Breast epithelium (tissue), 4 donors: ENCODE results near the gene MYH9. TPM values are rescaled to one million over a fixed set of nuclear protein-coding genes. Genes with fewer than 3 reads are reported as not detected.

Source experiments
- DNase-seq, 2 donors: peaks; one replicate each; pipeline ENCODE4 v3.0.0-alpha.2; 2019; ENCODE audit warnings: low spot score in 2 of 2
- H3K27ac ChIP-seq, 2 donors: fragments of 200-600 bp; sonication (generic) in 1 of 2; one replicate each; pipeline ENCODE4 v1.5.1; 2016 to 2019; ENCODE audit warnings: mild to moderate bottlenecking in 1 of 2
- H3K27me3 ChIP-seq, 2 donors: fragments of 200-600 bp; sonication (generic) in 1 of 2; one replicate each; pipeline versions ENCODE4 v1.5.1 to v1.6.0; 2017 to 2019; ENCODE audit warnings: control low read depth in 1 of 2, mild to moderate bottlenecking in 1 of 2
- H3K36me3 ChIP-seq: fragments of 200-600 bp; one replicate; pipeline ENCODE4 v1.5.1; 2019
- H3K4me1 ChIP-seq, 2 donors: fragments of 200-600 bp; sonication (generic); one replicate each; pipeline ENCODE4 v1.5.1; 2016 to 2019; ENCODE audit warnings: control low read depth in 1 of 2
- H3K4me3 ChIP-seq, 3 donors: fragments of 200-600 bp; sonication (generic); 1 replicate in 2 of 3; 2 replicates in 1 of 3; pipeline ENCODE4 v1.5.1; 2016 to 2019; ENCODE audit warnings: mild to moderate bottlenecking in 3 of 3, moderate library complexity in 2 of 3
- H3K9me3 ChIP-seq, 2 donors: fragments of 200-600 bp; sonication (generic) in 1 of 2; one replicate each; pipeline ENCODE4 v1.5.1; 2016 to 2019; ENCODE audit warnings: control low read depth in 1 of 2
- CTCF ChIP-seq, 3 donors: fragments of 450-650 bp; IDR thresholded peaks; one replicate each; pipeline ENCODE4 v1.5.1; 2016 to 2017; ENCODE audit warnings: antibody characterized with exemption in 3 of 3, mild to moderate bottlenecking in 3 of 3, moderate library complexity in 3 of 3
- POLR2A ChIP-seq: fragments of 450-650 bp; IDR thresholded peaks from one replicate; pipeline ENCODE4 v1.6.1; 2016; ENCODE audit warnings: antibody characterized with exemption, mild to moderate bottlenecking, moderate library complexity
- POLR2AphosphoS5 ChIP-seq, 3 donors: sonication (generic); formaldehyde crosslinking; IDR thresholded peaks; one replicate each; pipeline ENCODE4 v1.6.1; 2017; ENCODE audit warnings: antibody characterized with exemption in 3 of 3
- intact Hi-C: fragments of 100-400 bp; cut with DNase I; formaldehyde crosslinking; loops from one replicate; pipeline ENCODE4 v1.15.1; 2023; ENCODE audit warnings: low total_unique reads
- total RNA-seq, 3 donors: library from RNA; depleted of rRNA; stranded (reverse); fragments of >200 nt; gene quantifications; one replicate each; pipeline ENCODE4 v1.1.0, GENCODE V29; 2016

MYH9 gene
- total RNA-seq, 3 donors from 2014 or later = 169 to 392 (median 268) TPM

- intact Hi-C loops = loop anchor here (5.0 kb wide), 1 partner anchor 77 kb away; no protein-coding TSS in a partner anchor
- peak; percentile 50 to 78 (median 63) for TF ChIP-seq POLR2AphosphoS5 (IDR thresholded peaks at IDR 0.05)
- TF ChIP-seq CTCF (IDR thresholded peaks at IDR 0.05) = no peak
- no peak for TF ChIP-seq POLR2A
- H3K27me3 ChIP-seq = no peaks in the 10 kb centered on the region
- H3K4me1 ChIP-seq = peaks cover 0 to 25% of the 10 kb centered on the region in 2 donors
- no peaks in the 10 kb centered on the region for H3K36me3 ChIP-seq
- H3K9me3 ChIP-seq = no peaks in the 10 kb centered on the region
- DNase-seq = no peak
- H3K4me3 ChIP-seq = peak overlapping the region; percentile 81 to 100 (median 91)
- H3K27ac ChIP-seq = peak overlapping the region; percentile 96 to 99
These were observed 2.8 kb downstream of the MYH9 start for GRCh38 chr22:36384766-36385481.

- no peaks in the 10 kb centered on the region for H3K27me3 ChIP-seq
- H3K27ac ChIP-seq = peak overlapping the region; percentile 74 to 96
- H3K36me3 ChIP-seq = no peaks in the 10 kb centered on the region
- H3K4me1 ChIP-seq = peaks cover 0 to 34% of the 10 kb centered on the region in 2 donors
- no peaks in the 10 kb centered on the region for H3K9me3 ChIP-seq
- peak; percentile 68 to 74 for DNase-seq
- intact Hi-C loops = loop anchor here (5.0 kb wide), 1 partner anchor 79 kb away; no protein-coding TSS in a partner anchor
- H3K4me3 ChIP-seq = peak overlapping the region in 2 of 3 donors; percentile 45 to 81
- TF ChIP-seq CTCF (IDR thresholded peaks at IDR 0.05) (no peak), POLR2AphosphoS5 (IDR thresholded peaks at IDR 0.05) (peak in 2 of 3 donors; percentile 26 to 67)
These were observed 4.6 kb downstream of the MYH9 start for GRCh38 chr22:36383110-36383581.

GRCh38 chr22:36381513-36382128, 6.1 kb downstream of the MYH9 start:
- H3K4me1 ChIP-seq = peaks cover 0 to 34% of the 10 kb centered on the region in 2 donors
- H3K36me3 ChIP-seq = no peaks in the 10 kb centered on the region
- no peaks in the 10 kb centered on the region for H3K9me3 ChIP-seq
- H3K27me3 ChIP-seq = no peaks in the 10 kb centered on the region
- peak overlapping the region; percentile 40 to 96 for H3K27ac ChIP-seq
- TF ChIP-seq POLR2AphosphoS5 (IDR thresholded peaks at IDR 0.05) (no peak), POLR2A (no peak), CTCF (IDR thresholded peaks at IDR 0.05) (no peak)
- no peak overlapping the region for H3K4me3 ChIP-seq
- DNase-seq = no peak
- intact Hi-C loops = loop anchor here (5.0 kb wide), 1 partner anchor 81 kb away; no protein-coding TSS in a partner anchor

- intact Hi-C loops = loop anchor here (5.0 to 10.0 kb wide), 2 partner anchors 55 to 83 kb away; no protein-coding TSS in a partner anchor
- TF ChIP-seq POLR2AphosphoS5 (IDR thresholded peaks at IDR 0.05) (peak in 1 of 3 donors; percentile 11), CTCF (IDR thresholded peaks at IDR 0.05) (no peak)
- Histone ChIP-seq H3K27me3 (no peaks in the 10 kb centered on the region), H3K4me1 (peaks cover 3 to 42% of the 10 kb centered on the region in 2 donors), H3K4me3 (peak overlapping the region in 2 of 3 donors; percentile 11 to 48), H3K36me3 (no peaks in the 10 kb centered on the region), H3K27ac (peak overlapping the region; percentile 75 to 96), H3K9me3 (no peaks in the 10 kb centered on the region)
- DNase-seq = peak in 1 of 2 donors; percentile 27
These were observed 8.0 kb downstream of the MYH9 start for GRCh38 chr22:36379593-36380361.
